Measurements from ENCODE around the gene ZSCAN12.
A peak's percentile ranks its signal among the peaks of the same experiment; 100 is the strongest.
"Not testable (repeated sequence)": the region's sequence is repeated elsewhere in the genome, so short reads cannot be mapped to it uniquely, and the experiment has no call there.

Gene ZSCAN12

DNA sequence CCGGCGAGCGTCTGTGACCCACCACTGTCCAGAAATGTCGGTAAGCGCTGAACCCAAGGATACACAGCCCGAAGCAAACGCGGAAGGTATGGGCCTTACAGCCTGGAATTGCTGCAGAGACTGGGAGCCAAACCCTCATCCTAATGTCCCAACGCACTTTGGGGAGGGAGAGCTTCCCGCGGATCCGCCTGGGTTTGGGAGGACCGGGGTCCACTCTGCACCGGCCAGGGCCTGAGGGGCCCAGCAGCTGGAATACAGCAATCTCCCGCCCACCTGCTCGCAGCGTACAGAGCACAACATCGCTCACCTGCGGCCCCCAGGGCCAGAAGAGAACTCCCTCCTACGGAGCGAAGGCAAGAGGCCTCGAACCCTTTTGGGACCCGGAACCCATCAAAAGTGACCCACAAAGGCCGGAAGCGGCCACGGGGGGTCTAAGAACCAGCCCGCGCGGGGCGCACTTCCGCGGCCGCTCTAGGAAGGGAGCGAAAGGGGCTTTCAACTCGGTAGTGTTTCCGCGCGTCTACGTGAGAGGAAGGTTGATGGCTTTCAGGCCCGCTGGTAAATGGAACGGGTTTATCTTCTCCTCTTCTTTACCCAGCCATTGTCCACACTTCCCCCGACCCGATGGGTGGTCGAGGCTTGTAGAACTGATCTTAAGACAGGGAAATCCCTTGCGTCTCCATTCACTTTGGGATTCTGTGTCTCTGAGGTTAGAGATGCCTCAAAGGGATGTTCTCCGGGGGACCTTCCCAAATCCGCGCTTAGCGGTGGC, at the start of gene ZSCAN12:
Gene ZSCAN12 (minus strand): TSS at position 398 of the 772 bp plus-strand sequence. CDS start 1,342 bp downstream, outside the sequence.
- DNase-seq, result peak; percentile 86 to 91

DNA sequence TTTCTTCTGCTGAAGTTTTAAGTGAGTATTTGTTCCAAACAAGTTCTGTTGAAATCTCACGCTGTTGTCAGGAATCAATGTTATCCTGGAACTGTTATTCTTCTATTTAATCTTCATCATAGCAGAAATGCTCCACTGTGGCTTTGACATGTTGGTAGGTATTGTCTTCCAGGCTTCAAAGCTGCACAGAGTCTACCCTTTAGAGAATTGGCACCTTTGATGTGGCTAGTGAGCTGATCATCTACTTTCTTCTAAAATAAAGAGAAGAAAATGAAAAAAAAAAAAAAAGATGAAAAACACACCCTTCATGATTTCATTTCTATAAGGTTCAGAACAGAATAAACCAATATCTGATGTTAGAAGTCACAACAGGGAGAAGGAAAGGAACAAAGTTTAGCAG, 49.5 kb upstream of the ZSCAN12 start:
- DNase-seq, result no peak

DNA sequence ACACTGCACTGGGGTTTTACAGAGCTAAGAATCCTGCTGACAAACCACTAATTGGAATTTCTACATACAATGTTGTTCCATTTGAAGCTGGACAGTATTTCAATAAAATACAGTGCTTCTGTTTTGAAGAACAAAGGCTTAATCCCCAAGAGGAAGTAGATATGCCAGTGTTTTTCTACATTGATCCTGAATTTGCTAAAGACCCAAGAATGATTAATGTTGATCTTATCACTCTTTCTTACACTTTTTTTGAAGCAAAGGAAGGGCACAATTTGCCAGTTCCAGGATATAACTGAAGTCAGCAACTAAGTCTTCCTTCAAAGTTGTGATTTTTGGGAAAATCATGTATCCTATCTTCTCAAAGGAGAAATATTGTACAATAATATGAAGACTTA, 48.0 kb upstream of the ZSCAN12 start:
- DNase-seq, result not testable (repeated sequence)

DNA sequence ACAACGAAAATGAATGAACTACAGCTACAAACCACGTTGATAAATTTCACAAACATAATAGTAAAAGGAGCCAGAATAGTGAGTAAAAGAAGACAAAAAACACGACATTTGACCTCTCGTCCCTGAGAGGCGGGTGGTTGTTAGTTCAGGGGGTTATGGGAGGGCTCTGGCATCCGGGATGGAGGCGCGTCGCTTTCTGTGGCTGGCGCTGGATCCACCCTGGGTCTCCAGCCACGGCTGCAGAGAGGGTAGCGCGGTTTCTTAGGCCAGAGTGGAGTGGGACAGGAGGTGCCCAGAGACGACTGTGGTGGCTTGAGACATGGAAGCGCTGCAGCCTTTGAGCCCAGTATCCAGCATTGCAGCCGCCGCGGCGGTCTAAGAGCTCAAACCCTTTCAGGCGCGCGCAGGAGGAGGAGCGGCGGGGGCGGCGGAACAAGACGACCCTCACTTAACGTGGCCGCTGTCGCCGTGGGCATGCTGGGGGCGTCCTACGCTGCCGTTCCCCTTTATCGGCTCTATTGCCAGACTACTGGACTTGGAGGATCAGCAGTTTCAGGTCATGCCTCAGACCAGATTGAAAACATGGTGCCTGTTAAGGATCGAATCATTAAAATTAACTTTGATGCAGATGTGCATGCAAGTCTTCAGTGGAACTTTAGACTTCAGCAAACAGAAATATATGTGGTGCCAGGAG, 47.4 kb upstream of the ZSCAN12 start:
- DNase-seq, result peak in 1 of 2 experiments; percentile 3

DNA sequence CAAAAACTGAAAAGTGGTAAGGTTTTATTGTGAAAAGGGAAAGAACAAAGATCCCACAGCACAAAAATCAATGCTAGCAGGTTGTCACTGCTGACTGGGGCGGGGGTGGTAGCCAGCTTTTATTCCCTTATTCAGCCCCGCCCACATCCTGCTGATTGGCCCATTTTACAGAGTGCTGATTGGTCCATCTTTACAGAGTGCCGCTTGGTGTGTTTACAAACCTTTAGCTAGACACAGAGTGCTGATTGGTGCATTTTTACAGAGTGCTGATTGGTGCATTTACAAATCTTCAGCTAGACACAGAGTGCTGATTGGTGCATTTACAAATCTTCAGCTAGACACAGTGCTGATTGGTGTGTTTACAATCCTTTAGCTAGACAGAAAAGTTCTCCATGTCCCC, 45.2 kb upstream of the ZSCAN12 start:
- DNase-seq, result not testable (repeated sequence)

DNA sequence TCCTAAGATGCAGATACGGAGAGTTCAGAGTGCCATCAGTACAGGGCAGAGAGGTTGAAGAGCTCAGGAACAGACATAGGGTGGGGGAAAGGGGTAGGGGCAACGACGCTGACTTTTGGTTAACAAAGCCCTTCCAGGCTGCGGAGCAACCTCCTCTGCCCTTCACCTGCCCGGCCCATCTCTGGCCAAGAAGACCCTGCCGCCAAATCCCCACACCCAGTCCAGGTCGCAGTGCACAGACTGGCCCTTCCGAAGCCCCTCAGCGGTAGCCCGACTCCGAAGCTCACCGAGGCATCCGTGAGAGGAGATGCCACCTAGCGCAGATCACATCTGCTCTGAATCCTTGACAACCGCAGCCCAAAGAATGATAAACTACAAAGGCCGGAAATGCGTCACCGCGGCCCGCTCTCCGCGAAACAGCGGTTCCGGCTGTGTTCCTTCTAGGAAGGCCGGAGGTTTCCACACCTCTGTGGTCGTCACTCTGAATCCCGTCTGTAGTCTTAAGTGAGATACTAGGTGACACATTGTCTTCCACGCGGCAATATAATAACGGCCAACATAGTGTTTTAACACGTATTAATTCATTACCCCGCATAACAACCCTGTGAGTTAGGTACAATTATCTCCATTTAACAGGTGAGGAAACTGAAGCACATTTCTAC, 43.7 kb upstream of the ZSCAN12 start, which contains the start of gene ZSCAN23:
Gene ZSCAN23 (minus strand): TSS at position 380 of the 662 bp plus-strand sequence. CDS start 7,225 bp downstream, outside the sequence.
- peak; percentile 79 to 89 for DNase-seq

DNA sequence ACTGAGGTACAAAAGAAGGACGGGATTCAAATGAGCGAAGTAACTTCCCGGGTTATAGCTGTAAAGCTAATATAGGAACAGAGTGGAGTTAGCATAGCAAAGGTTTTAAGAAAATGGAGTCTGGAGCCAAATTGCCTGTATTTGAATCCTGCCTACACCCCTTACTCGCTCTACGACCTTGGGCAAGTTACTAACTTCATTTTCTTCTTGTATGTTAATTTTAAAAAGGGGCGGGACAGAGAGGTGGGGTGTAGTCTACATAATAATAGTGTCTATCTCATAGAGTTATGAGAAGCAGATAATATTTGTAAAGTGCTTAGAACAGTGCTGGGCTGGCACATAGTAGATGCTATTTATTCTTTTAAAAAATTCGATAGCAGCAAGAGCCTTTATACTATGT, 43.0 kb upstream of the ZSCAN12 start:
- no peak for DNase-seq

DNA sequence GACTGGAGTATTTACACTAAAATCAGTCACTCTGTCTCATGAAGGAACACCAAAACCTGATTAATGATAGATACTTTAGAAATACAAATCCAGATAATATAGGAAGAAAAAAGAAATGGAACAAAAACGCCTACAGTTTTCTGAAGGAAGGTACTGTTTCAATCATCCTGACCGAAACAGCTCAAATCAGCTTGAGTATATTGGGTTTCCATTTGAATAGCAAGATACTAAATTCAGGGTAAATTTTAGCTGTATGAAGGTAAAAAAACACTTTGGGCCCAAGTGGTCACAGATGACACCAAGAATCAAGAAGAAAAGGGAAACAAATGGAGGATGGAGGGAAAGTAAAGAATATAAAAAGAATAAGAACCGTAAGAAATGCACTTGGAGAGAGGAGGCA, 36.9 kb upstream of the ZSCAN12 start:
- no peak for DNase-seq

DNA sequence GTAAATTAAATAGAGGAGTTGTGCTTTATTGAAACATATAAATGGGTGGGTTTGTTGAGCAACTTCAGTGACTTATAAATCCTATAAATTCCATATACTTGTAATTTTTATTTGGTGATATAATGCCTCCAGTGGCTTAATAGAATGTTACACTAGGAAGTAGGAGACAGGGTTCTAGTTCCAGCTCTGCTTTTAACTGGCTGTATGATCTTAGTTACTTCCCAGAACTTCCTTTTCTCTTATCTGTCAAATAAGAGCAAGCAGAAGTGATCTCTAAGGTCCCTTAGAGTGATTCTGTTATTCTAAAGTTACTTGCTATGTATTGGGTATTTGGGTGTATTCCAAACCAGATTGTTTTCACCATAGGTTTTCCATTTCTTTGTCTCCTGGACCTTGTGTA, 33.6 kb upstream of the ZSCAN12 start:
- DNase-seq, result no peak

DNA sequence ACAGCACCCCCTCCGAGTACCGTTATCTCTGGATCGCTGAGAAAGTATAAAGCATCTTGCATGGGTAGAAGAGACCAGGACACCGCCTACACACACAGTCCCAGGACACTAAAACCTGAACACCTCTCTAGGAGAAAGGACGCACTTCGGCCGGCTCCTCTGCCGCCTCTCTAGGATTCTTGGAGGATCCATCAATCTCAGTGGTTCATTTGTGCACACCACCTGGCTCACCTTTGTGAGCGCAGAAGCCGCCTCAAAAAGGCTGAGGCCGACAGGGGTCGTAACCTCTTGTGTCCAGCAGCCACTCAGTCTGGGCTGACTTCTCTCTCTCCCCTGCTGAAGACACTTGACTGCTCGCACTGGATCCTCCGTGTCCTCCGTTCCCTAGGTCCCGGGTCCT, 30.2 kb upstream of the ZSCAN12 start:
- DNase-seq, result no peak

DNA sequence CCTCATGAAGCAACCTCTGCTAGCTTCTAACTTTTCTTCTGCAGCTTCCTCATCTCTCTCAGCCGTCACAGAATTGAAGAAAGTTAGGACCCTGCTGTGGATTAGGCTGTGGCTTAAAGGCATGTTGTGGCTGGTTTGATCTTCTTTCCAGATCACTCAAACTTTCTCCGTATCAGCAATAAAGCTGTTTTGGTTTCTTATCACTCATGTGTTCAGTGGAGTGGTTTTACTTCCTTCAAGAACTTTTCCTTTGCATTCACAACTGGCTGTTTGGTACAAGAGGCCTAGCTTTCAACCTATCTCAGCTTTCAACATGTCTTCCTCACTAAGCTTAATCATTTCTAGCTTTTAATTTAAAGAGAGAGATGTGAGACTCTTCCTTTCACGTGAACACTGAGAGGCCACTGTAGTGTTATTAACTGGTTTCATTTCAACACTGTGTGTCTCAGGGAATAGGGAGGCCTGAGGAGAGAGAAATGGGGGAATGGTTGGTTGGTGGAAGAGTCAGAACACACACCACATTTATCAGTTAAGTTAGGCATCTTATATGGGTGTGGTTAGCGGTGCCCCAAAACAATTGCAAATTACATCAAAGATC, 26.5 kb upstream of the ZSCAN12 start:
- no peak for DNase-seq

DNA sequence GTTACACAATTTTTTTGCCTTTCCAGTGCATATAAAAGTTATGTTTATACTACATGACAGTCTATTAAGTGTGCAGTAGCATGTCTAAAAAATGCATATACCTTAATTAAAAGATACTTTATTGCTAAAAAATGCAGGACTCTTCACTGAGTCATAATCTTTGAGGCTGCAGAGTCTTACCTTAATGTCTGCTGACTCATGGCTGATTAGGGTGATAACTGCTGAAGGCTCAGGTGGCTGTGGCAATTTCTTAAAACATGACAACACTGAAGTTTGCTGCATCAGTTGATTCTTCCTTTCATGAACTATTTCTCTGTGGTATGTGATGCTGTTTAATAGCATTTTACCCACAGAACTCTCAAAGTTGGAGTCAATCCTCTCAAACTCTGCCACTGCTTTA, 24.6 kb upstream of the ZSCAN12 start:
- DNase-seq, result no peak

DNA sequence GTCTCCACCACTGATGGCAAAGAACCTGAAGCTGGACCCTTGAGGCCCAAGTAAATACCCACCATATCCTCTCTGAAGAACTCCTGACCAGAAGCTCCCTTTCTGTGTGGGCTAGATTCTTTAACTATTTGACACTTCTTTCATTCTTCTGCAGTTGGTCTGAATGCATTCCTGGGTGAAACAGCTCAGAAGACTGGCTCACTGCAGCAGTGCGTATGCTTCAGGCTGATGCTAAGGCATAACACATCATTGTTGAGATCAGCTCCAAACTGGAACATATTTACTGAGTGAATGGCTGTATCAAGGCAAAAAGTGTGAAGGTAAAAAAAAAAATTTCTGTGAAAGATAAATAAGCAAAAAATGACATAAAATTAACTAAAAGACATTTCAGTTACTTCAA, 24.0 kb upstream of the ZSCAN12 start:
- DNase-seq, result no peak

DNA sequence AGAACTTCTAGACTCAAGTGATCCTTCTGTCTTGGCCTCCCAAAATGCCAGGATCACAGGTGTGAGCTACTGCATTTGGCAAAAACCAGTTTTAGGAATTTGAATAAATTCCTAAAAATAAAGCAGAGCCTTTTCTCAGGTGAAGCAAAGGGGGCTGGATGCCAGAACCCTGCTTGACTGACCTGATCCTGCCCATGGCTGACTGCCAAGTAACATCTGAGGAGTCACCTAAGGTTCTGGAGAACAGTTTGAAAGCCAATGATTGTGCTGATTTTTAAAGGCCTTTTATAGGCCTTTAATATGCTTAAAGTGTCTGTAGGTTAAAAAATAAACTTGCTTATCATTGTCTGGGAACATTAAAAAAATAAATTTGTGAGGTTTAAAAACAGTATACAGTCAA, 14.1 kb upstream of the ZSCAN12 start:
- no peak for DNase-seq

DNA sequence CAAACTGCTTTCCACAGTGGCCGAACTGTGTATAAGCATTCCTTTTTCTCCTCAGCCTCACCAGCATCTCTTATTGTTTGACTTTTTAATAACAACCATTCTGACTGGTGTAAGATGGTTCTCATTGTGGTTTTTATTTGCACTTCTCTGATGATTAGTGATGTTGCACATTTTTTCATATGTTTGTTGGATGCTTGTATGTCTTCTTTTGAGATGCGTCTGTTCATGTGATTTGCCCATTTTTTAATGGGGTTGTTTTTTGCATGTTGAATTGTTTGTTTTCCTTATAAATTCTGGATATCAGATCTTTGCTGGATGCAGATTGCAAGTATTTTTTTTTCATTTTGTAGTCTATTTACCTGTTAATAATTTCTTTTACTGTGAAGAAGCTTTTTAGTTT, 11.2 kb upstream of the ZSCAN12 start:
- DNase-seq, result no peak

DNA sequence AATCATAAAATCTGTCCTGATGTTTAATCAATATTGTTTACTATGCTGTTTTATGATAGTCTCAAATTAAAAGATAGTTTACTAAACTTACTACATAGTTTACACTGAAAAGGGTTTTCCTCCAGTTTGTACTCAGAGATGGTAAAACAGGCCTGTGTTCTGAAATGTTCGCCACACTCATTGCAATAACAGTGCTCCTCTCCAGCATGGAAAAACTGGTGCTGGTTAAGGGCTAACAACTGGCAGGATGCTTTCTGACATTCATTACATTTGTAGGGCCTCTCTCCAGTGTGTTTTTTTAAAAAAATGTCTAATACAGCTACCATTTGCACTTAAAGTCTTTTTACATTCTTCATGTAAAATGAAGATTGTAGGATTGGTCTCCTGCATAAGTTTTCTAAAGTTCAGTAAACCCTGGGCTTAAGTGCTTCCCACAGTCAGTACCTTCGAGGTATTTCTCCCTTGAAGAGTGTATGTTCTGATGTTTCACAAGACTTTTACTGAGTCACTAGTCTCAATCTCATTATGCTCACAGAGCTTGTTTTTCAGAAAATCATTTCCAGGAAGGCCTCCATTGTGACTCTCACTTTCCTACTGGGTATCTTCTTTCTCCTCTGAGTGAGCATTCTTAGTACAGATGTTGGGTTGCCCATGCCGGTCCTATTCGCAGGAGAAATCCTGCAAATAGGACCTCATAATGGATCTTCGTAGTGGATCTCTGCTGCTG, 8.7 kb upstream of the ZSCAN12 start:
- no peak for DNase-seq

DNA sequence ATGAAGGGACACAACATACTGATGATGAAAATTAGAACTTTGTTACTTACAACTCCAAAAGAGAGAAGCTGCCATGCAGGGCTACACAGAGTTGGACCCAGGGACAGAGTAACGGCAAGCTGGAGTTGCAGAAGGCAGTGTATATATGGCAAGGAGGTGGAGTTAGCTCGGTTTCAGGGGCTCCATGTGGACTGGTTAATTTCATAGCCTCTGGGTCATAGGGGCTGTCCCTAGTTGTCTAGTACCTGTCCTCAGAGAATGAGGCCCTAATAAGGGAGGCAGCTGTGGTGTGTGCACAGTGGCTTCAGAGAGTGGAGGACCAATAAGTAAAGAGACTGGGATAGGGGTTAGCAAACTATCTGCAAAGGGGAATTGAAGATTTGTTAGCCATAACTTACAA, 7.9 kb upstream of the ZSCAN12 start:
- DNase-seq, result no peak

DNA sequence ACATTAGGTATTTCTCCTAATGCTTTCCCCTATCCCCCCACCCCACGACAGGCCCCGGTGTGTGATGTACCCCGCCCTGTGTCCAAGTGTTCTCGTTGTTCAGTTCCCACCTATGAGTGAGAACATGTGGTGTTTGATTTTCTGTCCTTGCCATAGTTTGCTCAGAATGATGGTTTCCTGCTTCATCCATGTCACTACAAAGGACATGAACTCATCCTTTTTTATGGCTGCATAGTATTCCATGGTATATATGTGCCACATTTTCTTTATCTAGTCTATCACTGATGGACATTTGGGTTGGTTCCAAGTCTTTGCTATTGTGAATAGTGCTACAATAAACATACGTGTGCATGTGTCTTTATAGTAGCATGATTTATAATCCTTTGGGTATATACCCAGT, 4.4 kb upstream of the ZSCAN12 start:
- DNase-seq, result not testable (repeated sequence)

DNA sequence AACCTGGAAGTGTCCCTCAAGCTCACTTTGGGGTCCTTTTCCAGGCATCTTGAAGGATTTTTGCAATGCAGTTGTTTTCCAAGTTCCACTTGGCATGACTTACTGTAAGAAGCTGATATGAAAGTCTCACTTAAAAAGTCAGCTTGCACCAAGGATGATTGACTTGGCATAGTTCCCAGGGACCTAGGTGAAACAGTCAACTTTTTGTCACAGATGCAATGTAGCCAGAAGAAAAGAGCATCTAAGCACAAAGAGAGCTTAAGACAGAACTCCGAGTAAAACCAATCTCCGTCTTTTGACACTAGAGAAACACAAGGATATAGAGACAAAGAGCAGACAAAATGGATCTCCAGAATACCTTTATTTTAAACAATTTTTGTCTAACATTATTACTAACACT, 2.6 kb upstream of the ZSCAN12 start:
- no peak for DNase-seq

DNA sequence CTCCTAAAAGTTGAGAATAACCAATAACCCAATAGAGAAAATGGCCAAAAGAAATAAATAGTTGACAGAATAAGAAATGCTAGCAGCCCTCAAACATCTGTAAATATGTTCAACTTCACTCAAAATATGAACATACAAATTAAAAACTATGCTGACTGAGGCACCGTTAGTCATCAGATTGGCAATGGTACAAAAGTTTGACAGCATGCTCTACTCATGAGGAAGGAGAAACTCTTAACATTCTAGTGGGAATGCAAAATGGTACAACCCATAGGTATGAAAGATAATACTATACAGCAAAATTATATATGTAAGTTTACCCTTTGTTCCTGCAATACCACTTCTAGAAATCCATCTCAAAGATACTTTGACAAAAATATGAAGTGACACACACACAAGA, 1.6 kb upstream of the ZSCAN12 start:
- no peak for DNase-seq

DNA sequence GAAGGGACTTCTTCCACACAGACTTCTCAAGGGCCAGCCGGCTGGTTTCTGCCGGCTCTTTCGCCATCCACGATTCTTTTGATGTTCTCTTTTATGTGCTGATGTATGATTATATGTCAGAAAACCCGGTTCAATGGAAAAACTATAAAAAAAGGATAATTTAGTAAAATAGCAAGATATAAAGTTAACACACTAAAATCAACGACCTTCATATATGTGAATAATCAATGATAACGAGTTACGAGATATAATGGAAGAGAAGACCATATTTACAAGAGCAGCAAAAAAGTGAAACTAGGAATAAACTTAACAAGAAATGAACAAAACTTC, 540 bp upstream of the ZSCAN12 start:
- DNase-seq, result no peak

DNA sequence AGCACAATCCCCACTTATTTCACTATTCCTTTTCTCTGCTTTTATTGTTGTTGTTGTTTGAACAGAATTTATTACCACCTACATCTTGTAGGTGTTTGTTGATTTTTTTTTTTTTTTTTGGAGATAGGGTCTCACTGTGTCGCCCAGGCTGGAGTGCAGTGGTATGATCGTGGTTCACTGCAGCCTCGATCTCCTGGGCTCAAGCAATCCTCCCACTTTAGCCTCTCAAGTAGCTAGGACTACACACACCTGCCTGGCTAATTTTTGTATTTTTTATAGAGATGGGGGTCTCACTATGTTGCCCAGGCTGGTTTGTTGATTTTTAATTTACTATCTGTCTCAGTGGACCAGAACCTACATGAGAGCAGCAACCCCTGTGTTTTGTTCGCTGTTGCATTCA, 3.6 kb downstream of the ZSCAN12 start:
- DNase-seq, result no peak

Measured in NCI-H2081 (cell line).